Cerebellar nuclear complex (tissue), 1 donor: ENCODE data around the gene CRLF1.
"Not testable (repeated sequence)": the region's sequence is repeated elsewhere in the genome, so short reads cannot be mapped to it uniquely, and the experiment has no call there.

ENCODE experiments used
- DNase-seq, 2 experiments: peaks; one replicate each; lab custom pipeline; 2025; lab: John Stamatoyannopoulos, UW

The CRLF1 gene

DNA sequence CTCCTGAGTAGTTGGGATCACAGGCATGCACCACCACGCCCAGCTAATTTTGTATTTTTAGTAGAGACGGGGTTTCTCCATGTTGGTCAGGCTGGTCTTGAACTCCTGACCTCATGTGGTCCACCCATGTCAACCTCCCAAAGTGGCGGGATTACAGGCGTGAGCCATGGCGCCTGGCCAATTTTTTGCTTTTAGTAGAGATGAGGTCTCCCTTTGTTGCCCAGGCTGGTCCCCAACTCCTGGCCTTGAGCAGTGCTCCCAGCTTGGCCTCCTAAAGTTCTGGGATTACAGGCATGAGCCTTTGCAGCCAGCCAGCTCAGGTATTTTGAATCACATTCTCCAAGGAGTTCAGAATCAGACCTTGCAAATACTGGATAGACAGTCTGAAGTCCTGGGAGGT, 13.9 kb downstream of the CRLF1 start:
- not testable (repeated sequence) for DNase-seq

DNA sequence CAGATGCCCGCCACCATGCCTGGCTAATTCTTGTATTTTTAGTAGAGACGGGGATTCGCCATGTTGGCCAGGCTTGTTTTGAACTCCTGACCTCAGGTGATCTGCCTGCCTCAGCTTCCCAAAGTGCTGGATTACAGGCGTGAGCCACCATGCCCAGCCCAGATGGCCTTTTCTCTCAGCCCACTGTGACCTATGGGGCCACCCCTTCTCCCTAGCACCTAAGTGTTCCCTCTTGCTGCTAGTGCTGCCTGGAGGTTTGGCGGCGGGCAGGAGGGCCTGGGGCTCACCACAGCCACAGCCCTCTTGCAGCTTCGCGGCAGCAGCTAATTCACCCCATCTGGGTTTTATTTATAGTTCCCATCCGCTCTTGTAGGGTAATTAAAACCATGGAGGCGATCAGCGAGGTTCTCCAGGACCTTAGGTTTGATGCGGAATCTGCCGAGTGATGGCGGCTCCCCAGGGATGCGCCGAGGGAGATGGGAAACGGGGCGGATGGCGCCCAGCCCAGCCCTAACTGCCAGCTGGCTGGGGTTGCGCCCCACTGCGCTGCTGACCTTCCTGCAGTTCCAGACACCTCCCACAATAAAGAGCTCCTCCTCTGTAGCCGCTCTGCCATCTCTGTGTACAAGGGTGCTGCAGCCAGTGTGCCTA, 14.7 kb downstream of the CRLF1 start:
- DNase-seq, result no peak

DNA sequence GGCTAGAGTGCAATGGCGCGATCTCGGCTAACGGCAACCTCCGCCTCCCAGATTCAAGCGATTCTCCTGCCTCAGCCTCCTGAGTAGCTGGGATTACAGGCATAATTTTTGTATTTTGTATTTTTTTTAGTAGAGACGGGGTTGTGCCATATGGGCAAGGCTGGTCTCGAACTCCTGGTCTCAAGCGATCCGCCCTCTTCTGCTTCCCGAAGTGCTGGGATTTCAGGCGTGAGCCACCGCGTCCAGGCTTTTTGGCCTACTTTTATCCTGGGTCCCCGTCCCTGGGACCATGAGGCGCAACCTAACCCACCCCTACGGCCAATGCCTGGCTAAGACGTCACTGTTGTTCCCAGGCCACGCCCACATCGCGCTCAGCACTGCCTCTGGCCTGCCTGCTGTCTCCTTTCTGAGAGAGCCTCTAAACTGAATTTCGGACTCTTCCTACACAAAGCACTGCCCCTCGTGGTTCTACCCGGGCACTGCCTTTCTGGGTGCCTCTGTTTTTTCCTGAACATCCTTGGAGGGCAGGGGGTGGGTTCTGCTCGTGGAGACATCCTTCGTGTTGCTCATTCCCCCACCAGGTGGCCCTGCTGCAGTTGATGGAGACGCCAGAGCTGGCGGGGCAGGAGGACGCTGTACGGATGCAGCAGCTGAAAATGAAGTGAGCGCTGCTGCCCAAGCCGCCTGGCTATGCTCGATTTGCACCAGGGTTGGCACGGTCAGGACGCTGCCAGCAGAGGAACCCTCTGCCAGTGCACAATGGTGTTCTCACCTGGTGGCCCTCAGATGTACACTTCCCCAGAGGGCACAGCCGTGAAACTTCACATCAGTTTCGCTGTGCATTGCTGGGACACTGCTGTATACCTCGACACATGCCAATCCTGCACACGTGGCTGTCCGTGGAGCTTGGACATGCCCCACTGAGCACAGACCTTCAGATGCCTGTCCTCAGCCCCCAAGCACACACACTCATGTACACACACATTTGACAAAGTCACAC, 16.0 kb downstream of the CRLF1 start:
- DNase-seq, result peak; percentile 70 to 91

DNA sequence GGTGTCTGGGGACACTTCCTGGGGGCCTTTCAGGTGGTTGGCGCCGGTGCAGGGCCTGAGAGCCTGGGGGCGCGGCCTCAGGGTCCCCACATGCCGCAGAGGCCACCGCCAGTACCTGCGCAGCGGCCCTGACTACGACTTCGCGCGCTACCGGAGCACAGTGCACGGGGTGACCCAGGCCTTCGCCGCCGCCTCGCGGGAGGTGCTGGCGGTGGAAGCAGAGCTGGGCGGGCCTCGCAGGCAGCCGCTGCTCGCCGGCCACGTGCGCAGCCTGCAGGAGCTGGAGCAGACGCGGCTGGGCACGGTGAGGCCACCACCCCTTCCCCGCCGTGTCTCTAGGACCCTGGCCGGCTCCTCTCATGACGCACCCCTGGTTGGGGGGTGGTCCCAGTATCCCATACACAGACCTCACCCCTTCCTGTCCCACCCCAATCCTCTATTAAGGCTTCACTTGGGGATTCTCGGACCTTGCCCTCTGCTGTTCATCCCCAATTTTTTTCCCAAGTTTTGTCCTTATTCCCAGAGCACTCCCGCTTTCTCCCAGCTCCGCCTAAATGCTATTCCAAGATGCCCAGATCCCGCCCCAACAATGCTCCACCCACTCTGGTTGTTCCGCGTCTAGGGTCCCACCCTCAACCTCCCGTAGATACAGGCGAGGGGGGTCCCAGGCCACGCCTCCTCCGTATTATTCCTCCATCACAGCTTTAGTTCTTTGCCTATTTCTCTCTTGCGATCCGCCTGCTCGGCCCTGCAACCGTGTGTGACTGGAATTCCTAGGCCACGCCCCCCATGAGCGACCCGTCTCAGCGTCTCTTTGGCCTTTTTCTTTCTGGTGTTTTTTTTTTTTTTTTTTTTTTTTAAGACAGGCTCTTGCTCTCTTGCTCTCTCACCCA, 17.0 kb downstream of the CRLF1 start:
- DNase-seq, result no peak

DNA sequence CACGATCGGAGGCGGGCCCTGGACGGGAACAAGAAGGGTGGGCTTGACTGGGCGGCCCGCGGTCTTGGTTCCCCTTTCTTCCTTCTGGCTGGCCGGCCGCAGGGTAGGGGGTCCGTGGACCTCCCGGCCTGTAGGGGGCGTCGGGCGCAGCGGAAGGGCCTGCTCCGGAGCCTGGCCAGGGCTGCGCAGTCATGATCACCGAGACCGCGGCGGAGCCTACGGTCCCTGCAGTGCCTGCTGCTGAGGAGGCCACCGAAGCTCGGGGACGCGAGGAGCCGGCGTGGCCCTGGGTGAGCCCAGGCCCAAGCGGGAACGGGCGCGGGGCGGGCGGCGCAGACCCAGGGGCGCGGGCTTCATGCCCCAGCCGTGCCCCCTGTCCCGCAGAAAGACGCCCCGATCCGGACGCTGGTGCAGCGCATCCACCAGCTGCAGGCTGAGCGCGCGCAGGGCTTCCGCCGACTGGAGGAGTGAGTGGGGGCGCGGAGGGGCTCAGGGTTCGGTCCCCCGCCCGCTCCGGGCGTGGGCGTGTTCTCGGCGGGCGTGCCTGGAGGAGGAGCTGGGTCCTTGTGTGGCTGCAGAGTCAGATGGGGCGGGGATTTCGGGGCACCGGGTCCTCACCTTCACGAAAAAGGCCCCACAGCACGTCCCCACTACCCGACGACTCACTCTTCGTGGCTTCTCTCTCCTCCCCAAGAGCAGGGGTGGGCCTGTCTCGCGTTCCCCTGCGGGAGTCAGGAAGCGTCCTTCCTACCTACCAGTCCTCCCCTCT, 17.8 kb downstream of the CRLF1 start, which contains the start of gene REX1BD:
Gene REX1BD, plus strand, starts transcription at position 188 of the 769 bp plus-strand sequence. Its CDS starts 4 bp downstream, at position 192.
- peak in 1 of 2 experiments; percentile 16 for DNase-seq

DNA sequence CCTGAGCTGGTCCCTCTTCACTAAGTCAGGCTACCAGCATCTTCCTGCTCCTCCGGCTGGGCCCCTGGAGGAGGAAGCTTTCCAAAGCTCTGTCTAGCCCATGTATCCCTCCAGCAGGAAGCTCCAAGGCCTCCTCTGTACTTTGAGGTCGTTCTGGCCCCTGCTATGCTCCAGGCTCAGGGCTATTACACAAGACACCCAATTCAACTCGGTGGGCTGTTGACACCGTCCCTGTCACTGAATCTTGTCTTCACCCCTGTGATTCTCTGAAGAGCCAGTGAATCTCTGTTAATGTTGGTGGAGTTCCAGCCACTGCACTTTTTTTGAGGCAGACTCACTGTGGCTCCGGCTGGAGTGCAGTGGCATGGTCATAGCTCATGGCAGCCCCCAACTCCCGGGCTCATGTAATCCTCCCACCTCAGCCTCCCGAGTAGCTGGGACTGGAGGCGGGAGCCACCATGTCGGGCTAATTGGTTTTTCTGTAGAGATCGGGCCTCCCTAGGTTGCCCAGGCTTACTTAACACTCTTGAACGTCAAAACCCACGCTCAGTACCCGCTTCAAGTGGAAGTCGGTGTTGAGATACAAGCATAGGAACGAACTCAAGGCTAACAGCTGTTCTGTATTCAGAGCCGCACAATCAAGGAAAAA, 18.5 kb downstream of the CRLF1 start:
- no peak for DNase-seq

DNA sequence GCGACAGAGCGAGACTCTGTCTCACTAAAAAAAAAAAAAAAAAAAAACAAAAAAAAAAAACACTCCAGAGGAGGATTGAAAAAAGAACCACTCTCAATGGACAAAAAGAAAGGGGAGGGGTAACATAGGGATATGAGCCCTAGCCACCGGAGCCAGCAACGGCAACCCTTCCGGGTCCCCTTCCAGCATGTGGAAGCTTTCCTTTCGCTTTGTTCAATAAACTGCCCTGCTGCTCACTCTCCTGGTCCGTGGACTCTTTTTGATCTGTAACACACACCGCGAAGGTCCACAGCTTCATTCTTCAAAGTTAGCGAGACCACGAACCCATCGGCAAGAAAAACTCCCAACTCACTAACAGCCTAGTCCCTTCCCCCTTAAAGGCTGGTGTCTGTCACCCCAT, 19.0 kb downstream of the CRLF1 start:
- DNase-seq, result no peak

DNA sequence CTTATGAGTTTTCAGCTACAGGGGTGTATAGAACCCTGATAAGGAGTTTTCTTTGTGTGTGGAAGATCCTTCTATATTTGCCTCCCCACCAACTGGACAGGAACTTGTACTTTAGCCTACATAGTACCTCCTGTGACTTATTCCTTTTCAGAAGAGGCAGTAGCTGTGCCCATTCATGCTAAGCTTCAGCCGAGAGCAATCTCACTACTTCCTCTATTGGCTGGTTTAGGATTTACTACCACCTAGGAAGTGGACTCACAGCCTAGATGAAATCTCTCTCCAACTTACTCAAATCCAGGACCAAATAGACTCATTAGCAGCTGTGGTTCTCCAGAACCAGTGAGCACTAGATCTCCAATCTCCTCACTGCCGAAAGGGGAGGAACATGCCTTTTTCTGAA, 20.3 kb downstream of the CRLF1 start:
- no peak for DNase-seq

DNA sequence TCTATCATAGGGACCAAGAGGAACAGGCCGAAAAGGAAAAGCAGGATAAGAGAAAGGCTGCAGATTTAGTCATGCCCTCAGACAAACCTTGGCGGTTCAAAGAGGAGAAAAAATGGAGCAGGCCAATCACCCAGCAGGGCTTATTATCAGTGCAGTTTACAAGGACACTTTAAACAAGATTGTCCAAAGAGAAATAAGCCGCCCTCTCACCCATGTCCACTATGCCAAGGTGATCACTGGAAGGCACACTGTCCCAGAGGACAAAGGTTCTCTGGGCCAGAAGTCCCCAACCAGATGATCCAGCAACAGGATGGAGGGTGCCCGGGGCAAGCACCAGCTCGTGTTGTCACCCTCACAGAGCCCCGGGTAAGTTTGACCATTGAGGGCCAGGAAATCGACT, 26.3 kb downstream of the CRLF1 start:
- no peak for DNase-seq

DNA sequence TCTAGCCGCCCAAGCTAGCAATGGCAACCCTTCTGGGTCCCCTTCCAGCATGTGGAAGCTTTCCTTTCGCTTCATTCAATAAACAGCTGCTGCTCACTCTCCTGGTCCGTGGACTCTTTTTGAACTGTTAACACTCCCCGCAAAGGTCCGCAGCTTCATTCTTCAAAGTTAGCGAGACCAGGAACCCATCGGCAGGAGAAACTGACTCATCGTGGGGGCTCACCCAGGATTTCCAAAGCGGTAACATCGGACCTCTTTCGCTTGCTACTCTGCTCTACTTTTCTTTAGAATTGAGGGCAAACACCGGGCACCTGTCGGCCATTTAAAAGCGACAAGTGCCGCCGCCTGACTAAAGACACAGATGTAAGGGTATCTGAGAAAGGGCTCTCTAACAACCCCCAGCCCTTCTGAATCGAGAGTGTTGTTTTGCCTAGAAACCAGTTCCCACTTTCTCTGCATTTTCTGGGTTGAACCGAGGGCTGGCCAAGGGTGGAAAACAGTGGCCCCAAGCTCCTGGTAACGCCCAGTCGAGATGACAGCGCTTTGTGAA, 29.2 kb downstream of the CRLF1 start:
- no peak for DNase-seq

DNA sequence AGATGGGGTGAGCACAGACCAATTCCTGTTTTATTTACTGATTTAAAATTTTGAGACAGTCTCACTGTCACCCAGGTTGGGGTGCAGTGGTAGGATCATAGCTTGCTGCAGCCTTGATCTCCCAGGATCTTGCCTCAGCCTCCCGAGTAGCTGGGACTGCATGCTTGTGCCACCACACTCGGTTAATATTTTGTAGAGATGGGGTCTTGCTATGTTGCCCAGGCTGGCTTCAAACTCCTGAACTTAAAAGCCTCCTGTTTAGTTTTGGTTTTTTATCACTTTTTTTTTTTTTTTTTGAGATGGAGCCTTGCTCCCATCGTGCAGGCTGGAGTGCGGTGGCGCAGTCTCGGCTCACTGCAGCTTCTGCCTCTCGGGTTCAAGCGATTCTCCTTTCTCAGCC, 30.2 kb downstream of the CRLF1 start:
- DNase-seq, result no peak

DNA sequence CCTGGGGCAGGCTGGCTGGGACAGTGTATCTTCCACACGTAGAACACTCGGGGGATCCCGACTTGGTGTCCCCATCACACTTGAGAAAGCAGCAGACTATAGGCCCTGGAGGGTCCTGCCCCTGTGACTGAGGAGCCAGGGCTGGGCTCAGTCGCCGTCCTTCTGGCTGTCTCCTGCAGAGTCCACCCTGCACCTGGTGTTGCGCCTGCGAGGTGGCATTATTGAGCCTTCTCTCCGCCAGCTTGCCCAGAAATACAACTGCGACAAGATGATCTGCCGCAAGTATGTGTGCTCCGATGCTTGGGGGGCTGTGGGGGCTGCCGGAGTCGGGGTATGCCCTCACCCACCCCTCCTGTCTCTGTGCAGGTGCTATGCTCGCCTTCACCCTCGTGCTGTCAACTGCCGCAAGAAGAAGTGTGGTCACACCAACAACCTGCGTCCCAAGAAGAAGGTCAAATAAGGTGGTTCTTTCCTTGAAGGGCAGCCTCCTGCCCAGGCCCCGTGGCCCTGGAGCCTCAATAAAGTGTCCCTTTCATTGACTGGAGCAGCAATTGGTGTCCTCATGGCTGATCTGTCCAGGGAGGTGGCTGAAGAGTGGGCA, 31.8 kb downstream of the CRLF1 start:
- DNase-seq, result no peak

DNA sequence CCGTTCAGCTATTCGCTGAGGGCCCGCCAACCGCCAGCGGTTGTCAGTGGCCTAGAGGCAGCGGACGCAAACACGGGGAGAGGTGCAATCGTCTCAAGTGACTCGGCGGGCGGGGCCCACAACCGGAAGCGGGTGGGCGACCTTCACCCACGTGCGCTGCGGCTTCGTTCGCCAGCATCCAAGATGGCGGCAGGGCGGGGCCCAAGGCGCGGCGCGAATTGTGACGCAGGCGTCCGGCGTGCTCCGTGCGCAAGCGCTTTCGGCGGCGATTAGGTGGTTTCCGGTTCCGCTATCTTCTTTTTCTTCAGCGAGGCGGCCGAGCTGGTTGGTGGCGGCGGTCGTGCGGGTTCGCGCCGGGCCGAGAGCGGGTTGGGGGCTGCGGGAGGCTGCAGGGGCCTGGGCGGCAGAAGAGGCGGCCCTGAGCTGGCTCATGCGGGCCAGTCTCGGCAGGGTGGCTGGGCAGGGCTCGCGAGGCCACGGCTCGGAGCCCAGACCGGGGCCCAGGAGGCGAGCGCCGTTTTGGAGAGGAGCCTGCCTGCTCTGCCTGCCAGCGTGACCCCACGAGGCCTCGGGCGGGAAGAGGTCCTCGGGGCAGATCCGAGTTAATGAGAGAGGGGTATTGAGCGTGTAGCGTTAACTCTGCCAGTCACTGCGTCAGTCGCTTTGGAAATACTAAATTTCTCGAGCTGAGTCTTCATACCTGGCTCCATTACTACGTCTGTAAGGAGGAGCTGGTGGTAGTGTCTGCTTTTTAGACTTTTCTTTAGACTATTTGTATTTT, 34.8 kb downstream of the CRLF1 start, which contains the start of gene UBA52:
Gene UBA52, plus strand, starts transcription at position 294 of the 781 bp plus-strand sequence. CDS start 1,444 bp downstream, outside the sequence.
- DNase-seq, result peak; percentile 67 to 89

DNA sequence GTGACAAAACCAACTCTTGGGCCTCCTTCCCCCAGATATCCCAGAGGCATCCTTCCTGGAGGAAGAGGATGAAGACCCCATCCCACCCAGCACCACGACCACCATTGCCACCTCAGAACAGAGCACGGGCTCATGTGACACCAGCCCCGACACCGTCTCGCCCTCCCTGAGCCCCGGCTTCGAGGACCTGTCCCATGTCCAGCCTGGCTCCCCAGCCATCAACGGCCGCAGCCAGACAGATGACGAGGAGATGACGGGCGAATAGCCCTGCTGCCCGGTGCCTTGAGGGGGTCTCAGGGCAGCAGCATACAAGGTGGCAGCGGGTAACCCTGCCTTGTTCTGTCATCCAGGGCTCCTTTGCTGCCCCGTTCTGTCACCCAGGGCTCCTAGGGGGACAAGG, 38.2 kb downstream of the CRLF1 start:
- no peak for DNase-seq

DNA sequence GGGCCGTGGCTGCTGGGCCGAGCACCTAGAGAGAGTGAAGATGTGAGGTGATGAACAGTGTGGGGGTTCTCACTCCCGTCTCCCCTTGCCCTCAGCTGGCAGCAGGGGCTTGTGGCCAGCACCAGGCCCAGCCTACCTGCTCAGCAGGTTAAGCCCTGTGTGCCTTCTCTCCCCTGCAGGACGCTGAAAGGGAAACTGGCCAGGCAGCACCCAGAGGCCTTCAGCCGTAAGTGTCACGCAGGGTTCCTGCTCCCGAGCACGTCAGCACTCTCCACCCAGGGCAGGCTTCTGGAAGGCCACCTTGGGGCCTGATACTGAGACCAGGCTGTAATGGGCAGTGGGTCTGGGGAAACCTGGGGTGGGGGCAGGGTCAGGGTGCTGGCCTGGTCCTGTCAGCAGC, 39.6 kb downstream of the CRLF1 start:
- DNase-seq, result no peak

DNA sequence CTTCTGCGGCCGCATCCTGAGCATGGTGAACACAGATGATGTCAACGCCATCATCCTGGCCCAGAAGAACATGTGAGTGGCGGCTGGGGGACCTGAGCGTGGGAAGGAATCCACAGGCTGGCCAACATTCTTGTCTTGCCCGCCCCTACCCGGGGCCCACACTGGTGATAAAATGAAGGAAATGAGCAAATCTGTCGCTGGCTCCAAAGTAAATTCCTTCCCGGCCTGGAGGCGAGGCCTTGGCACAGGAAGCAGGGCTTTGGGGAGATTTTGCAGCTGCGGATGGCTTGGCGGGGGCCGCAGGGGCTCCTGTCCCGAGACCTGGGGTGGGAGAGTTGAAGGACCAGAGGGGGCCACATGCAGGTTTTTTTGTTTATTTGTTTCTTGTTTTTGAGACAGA, 44.5 kb downstream of the CRLF1 start:
- no peak for DNase-seq

DNA sequence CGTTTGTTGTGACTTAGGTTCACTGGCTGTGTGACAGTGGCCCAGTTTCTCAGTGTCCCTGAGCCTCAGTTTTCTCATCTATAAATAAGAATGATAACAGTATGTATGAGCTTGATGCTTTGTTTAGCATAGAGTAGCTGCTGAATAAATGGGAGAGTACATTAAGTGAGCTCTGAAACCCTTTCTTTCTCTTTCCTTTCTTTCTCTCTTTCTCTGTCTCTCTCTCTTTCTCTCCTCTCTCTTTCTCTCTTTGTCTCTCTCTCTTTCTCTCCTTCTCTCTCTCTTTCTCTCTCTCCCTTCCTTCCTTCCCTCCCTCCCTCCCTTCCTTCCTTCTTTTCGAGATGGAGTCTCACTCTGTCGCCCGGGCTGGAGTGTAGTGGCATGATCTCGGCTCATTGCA, 46.9 kb downstream of the CRLF1 start:
- DNase-seq, result no peak

DNA sequence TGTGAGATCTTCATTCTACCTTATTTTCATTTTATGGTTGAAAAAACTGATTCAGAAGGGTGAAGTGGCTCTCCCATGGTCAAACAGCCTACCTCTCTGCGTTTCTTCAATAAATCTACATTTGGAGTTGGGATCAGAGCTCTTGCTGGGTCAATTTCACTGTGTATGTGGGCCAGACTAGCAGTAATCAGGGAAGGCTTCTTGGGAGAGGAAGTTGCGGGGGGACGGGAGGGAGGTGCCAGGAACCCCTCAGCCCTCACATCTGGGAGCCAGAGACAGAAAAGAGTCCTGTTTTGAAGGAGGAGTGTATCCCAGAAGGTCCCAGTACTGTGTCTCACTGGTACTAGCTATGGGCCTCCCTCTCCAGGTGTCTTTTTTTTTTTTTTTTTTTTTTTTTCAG, 48.0 kb downstream of the CRLF1 start:
- no peak for DNase-seq

DNA sequence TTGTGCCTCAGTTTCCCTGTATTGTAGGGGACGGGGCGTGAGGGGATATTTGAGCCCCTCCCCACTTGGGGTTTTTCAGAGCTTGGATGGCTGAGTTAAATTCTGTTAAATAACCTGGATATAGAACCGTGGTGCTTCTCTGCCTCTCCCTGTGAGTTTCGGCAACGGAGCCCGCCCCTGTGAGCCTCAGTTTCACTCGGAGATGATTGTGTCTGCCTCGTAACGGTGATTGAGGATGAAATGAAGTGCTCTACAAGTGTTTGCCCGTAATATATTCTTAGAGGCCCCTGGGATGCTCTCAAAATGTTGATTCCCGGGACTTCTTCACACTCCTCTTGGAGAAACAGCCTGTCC, 48.4 kb downstream of the CRLF1 start:
- no peak for DNase-seq
